Omental fat pad (tissue), 4 donors: ENCODE data around the gene SYTL3. TPM values are rescaled to one million over a fixed set of nuclear protein-coding genes. Genes with fewer than 3 reads are reported as not detected.

ENCODE experiments used
- ATAC-seq: fragments of 150-250 bp; one replicate; pipeline ENCODE4 v1.9.1; 2016; ENCODE audit warnings: mild to moderate bottlenecking, moderate library complexity; ENCODE audit not compliant: low FRiP score
- DNase-seq: peaks from one replicate; pipeline ENCODE4 v3.0.0-alpha.2; 2019; ENCODE audit warnings: low spot score
- total RNA-seq, 4 donors: library from RNA; depleted of rRNA; stranded (reverse); fragments of >200 nt; gene quantifications; one replicate each; pipeline ENCODE4 v1.1.0, GENCODE V29; 2016
- TF ChIP-seq, protein P1 (sequence below), 3 donors: fragments of 450-650 bp; IDR thresholded peaks; one replicate each; pipeline ENCODE4 v1.5.1; 2016 to 2017; ENCODE audit warnings: antibody characterized with exemption in 3 of 3, mild to moderate bottlenecking in 3 of 3, moderate library complexity in 2 of 3

The SYTL3 gene
- total RNA-seq, 4 donors from 2014 or later: 5.3 to 16.3 (median 6.8) TPM

DNA sequence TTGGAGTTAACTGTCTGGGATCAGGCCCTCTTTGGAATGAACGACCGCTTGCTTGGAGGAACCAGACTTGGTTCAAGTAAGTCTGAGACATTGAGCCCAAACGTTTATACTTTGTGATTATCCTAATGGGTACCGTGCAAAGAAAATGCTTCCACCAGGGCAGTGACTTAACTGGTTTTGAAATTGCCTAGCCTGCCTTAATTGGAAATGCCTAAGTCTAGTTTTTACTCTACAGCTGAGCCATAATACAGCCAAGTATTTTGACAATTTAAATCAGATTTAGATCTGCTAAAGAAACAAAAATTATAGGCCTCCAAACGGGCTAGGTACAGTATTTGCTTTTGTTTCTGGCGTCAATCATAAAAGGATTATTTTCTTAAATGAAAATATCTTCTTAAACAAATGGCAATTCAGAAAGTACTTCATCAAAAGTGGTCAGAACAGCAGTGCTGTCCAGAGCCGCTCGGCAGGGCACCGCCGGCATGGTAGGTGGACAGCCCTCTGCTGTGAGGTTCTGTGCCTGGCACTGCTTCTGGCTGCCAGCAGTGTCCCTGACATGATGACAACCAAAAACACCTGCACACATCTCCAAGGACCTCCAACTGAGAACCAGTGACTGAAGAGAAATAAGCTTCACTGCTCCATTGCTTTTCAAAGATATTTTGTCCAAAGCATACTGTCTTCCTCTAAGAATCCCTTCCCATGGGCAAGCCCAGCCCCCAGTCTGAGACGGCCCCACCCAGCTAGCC is 113.8 kb downstream of the SYTL3 start:
- TF ChIP-seq, protein P1, sequence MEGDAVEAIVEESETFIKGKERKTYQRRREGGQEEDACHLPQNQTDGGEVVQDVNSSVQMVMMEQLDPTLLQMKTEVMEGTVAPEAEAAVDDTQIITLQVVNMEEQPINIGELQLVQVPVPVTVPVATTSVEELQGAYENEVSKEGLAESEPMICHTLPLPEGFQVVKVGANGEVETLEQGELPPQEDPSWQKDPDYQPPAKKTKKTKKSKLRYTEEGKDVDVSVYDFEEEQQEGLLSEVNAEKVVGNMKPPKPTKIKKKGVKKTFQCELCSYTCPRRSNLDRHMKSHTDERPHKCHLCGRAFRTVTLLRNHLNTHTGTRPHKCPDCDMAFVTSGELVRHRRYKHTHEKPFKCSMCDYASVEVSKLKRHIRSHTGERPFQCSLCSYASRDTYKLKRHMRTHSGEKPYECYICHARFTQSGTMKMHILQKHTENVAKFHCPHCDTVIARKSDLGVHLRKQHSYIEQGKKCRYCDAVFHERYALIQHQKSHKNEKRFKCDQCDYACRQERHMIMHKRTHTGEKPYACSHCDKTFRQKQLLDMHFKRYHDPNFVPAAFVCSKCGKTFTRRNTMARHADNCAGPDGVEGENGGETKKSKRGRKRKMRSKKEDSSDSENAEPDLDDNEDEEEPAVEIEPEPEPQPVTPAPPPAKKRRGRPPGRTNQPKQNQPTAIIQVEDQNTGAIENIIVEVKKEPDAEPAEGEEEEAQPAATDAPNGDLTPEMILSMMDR (IDR thresholded peaks at IDR 0.05): no peak
- DNase-seq (no peak), ATAC-seq (no peak)

DNA sequence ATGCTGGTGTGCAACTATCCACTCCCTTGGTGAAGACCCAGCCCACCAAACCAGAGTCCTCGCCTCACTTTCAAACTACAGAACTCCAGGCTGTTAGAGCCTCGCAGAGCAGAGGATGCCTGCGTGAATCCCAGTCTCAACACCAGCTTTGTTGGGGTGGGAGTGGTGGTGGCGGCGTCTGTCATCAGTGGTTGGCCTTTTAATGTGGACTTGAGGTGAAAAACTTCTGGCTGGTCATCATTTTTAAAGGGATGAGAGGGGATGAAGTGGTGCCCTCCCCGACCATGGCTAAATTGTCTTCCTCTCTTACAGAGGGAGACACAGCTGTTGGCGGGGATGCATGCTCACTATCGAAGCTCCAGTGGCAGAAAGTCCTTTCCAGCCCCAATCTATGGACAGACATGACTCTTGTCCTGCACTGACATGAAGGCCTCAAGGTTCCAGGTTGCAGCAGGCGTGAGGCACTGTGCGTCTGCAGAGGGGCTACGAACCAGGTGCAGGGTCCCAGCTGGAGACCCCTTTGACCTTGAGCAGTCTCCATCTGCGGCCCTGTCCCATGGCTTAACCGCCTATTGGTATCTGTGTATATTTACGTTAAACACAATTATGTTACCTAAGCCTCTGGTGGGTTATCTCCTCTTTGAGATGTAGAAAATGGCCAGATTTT is 114.5 kb downstream of the SYTL3 start:
- no peak for DNase-seq
- no peak for ATAC-seq
- TF ChIP-seq, protein P1 (IDR thresholded peaks at IDR 0.05): no peak

DNA sequence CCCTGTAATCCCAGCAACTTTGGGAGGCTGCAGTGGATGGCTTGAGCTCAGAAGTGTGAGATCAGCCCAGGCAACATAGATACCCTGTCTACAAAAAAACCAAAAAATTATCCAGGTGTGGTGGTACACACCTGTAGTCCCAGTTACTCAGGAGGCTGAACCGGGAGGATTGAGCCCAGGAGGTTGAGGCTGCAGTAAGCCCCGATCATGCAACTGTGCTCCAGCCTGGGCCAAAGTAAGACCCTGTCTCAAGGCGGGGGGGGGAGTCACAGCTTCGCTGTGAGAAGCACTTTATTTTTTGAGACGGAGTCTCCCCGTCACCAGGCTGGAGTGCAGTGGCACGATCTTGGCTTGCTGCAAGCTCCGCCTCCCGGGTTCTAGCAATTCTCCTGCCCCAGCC is 115.1 kb downstream of the SYTL3 start:
- no peak for ATAC-seq
- TF ChIP-seq, protein P1 (IDR thresholded peaks at IDR 0.05): no peak
- DNase-seq: no peak

DNA sequence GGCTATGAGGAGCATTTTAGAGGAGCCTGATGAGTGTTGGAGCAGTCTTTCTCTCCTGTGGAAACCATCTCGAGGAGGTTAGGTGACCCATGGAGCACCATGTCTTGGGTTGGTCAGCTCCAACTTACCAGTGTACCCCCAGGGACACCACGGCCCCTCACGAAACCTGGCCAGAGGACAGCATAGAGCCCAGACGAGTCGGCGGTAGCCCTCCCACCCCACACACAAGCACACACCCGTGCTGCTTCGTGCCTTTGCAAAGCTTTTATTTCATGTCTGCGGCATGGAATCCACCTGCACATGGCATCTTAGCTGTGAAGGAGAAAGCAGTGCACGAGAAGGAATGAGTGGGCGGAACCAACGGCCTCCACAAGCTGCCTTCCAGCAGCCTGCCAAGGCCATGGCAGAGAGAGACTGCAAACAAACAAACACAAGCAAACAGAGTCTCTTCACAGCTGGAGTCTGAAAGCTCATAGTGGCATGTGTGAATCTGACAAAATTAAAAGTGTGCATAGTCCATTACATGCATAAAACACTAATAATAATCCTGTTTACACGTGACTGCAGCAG is 115.7 kb downstream of the SYTL3 start:
- TF ChIP-seq, protein P1 (IDR thresholded peaks at IDR 0.05): no peak
- no peak for ATAC-seq
- DNase-seq: no peak

DNA sequence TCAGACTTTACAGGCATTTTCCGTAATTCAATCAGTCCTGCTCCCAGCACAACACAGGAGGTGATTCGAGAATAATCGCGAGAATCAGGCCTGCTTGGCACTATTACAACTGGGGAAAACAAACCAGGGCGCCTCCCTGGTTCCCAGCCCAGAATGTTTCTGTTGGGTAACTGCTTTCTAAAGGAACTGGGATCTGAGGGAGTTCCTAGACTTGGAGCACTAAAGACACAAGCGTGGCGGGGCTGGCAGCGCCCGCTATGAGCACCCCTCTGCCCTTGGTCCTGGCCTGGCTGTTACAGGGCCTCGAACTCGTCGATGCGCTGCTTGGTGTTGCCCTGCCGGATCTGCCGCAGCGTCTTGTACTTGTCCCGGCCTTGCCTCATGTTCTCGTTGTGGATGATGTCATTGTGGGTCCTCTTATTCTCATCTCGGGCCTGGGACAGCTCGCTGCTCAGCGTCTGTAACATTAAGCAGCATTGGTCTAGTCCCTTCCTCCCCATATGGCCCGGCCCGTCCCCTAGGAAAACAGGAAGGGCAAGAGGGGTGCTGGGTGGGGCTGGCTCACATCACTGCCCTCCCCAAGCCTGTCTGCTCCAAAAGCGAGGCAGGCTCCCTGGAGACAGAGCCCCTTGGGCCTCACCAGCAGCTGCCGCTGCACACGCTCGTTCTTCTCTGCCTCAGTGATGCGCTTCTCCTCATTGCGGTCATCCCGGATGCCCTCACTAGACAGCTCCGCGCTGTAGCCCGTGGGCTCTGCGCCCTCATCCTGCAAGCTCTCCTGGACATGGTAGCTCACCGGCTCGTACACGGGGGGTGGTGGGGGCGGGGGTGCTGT is 117.0 kb downstream of the SYTL3 start:
- no peak for DNase-seq
- no peak for ATAC-seq
- TF ChIP-seq, protein P1 (IDR thresholded peaks at IDR 0.05): no peak

DNA sequence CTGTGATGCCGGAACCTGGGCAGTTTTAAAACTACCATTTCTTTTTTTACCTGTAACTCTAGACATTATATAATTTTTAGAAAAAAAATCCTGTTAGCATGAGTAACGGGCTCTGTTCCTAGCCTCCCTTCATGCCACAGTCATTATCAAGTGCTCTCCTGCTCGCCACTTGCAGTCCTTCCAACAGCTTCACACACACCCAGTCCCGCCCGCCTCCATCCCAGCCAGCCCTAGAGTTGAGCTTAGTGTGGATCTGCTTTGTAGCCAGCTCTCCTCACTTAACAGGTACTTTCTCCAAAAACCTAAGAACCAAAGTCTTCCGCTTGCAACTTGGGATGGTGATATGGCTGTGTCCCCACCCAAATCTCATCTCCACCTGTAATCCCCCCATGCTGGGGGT is 117.9 kb downstream of the SYTL3 start:
- TF ChIP-seq, protein P1 (IDR thresholded peaks at IDR 0.05): no peak
- ATAC-seq (no peak), DNase-seq (no peak)
